Neural cell (in vitro differentiated cells): ENCODE data around the gene IL20RB. TPM values are rescaled to one million over a fixed set of nuclear protein-coding genes. Genes with fewer than 3 reads are reported as not detected.

Experiments
- H2AFZ ChIP-seq: fragments of 200-600, 300-800 bp; sonication (generic), shearing (Covaris generic); 2 replicates; pipeline ENCODE4 v1.6.0; 2014; ENCODE audit warnings: low read depth, mild to moderate bottlenecking, antibody characterized with exemption, low read length, moderate library complexity
- H3F3A ChIP-seq: fragments of 200-600 bp; shearing (Covaris generic); 2 replicates; pipeline ENCODE4 v1.6.1; 2016; ENCODE audit warnings: mild to moderate bottlenecking, moderate library complexity, mixed read lengths, antibody characterized with exemption, low read length; ENCODE audit not compliant: insufficient read depth, poor library complexity, severe bottlenecking
- H3K27ac ChIP-seq: fragments of 200-600, 300-800 bp; sonication (generic), shearing (Covaris generic); 2 replicates; pipeline ENCODE4 v1.5.1; 2014; ENCODE audit warnings: mild to moderate bottlenecking, low read length, moderate library complexity
- H3K27me3 ChIP-seq: fragments of 300-800, 200-600 bp; sonication (generic), shearing (Covaris generic); 2 replicates; pipeline ENCODE4 v1.6.0; 2014; ENCODE audit warnings: mild to moderate bottlenecking, low read depth, low read length, moderate library complexity; ENCODE audit not compliant: insufficient read depth
- H3K36me3 ChIP-seq: fragments of 300-800, 200-600 bp; sonication (generic), shearing (Covaris generic); 2 replicates; pipeline ENCODE4 v1.5.1; 2014; ENCODE audit warnings: mild to moderate bottlenecking, antibody characterized with exemption, low read length, moderate library complexity; ENCODE audit not compliant: insufficient read depth
- H3K4me2 ChIP-seq: fragments of 300-800, 200-600 bp; sonication (generic), shearing (Covaris generic); 2 replicates; pipeline ENCODE4 v1.6.0; 2014; ENCODE audit warnings: mild to moderate bottlenecking, low read length
- H3K4me3 ChIP-seq: fragments of 300-800, 200-600 bp; sonication (generic), shearing (Covaris generic); 2 replicates; pipeline ENCODE4 v1.5.1; 2014; ENCODE audit warnings: mild to moderate bottlenecking, low read length, moderate library complexity
- H3K79me2 ChIP-seq: fragments of 200-600 bp; shearing (Covaris generic); replicated peaks from 2 replicates; pipeline ENCODE4 v1.6.0; 2014; ENCODE audit warnings: mild to moderate bottlenecking, low read length, moderate library complexity; ENCODE audit not compliant: insufficient read depth
- H3K9ac ChIP-seq: fragments of 300-800, 200-600 bp; sonication (generic), shearing (Covaris generic); 2 replicates; pipeline ENCODE4 v1.6.1; 2016; ENCODE audit warnings: mild to moderate bottlenecking, low read length, mixed read lengths
- H3K9me2 ChIP-seq: fragments of 200-600 bp; shearing (Covaris generic); 2 replicates; pipeline ENCODE4 v1.6.1; 2016; ENCODE audit warnings: mild to moderate bottlenecking, low read length, mixed read lengths; ENCODE audit not compliant: insufficient read depth
- H3K9me3 ChIP-seq: fragments of 200-600, 300-800 bp; sonication (generic), shearing (Covaris generic); 2 replicates; pipeline ENCODE4 v1.6.1; 2016; ENCODE audit warnings: mild to moderate bottlenecking, mixed run types, low read length, moderate library complexity, mixed read lengths
- H4K20me1 ChIP-seq: fragments of 200-600 bp; shearing (Covaris generic); 2 replicates; pipeline ENCODE4 v1.6.1; 2016; ENCODE audit warnings: mild to moderate bottlenecking, mixed run types; ENCODE audit not compliant: insufficient read depth
- CTCF ChIP-seq: fragments of 450-650 bp; IDR thresholded peaks from 2 replicates; pipeline ENCODE4 v1.5.1; 2014; ENCODE audit warnings: antibody characterized with exemption, mild to moderate bottlenecking, moderate library complexity; ENCODE audit not compliant: poor library complexity, severe bottlenecking
- EP300 ChIP-seq: fragments of 450-650 bp; conservative IDR thresholded peaks from 2 replicates; pipeline ENCODE4 v1.6.1; 2014; ENCODE audit warnings: antibody characterized with exemption, mild to moderate bottlenecking, moderate library complexity; ENCODE audit not compliant: poor library complexity, severe bottlenecking
- EZH2 ChIP-seq: fragments of 200-600, 300-800 bp; shearing (Covaris generic), sonication (generic); IDR thresholded peaks from 2 replicates; pipeline ENCODE4 v1.6.1; 2014; ENCODE audit warnings: antibody characterized with exemption, low read length, borderline replicate concordance, mild to moderate bottlenecking; ENCODE audit not compliant: insufficient read depth, poor library complexity, severe bottlenecking
- MXI1 ChIP-seq: fragments of 450-650 bp; conservative IDR thresholded peaks from 2 replicates; pipeline ENCODE4 v1.6.1; 2014; ENCODE audit warnings: antibody characterized with exemption, mild to moderate bottlenecking; ENCODE audit not compliant: poor library complexity, severe bottlenecking
- POLR2AphosphoS5 ChIP-seq: IDR thresholded peaks from 2 replicates; pipeline ENCODE4 v1.6.1; 2012
- RAD21 ChIP-seq: fragments of 450-650 bp; conservative IDR thresholded peaks from 2 replicates; pipeline ENCODE4 v1.6.1; 2014; ENCODE audit warnings: antibody characterized with exemption, mild to moderate bottlenecking, moderate library complexity
- REST ChIP-seq: IDR thresholded peaks from 2 replicates; pipeline ENCODE4 v1.6.1; 2012; ENCODE audit warnings: borderline replicate concordance
- SMC3 ChIP-seq: fragments of 450-650 bp; conservative IDR thresholded peaks from 2 replicates; pipeline ENCODE4 v1.6.1; 2014; ENCODE audit warnings: antibody characterized with exemption, mild to moderate bottlenecking, moderate library complexity; ENCODE audit not compliant: poor library complexity
- TAF1 ChIP-seq: IDR thresholded peaks from 2 replicates; pipeline ENCODE4 v1.6.1; 2012; ENCODE audit warnings: low read depth
- polyA plus RNA-seq: library from polyadenylated mRNA; depleted of rRNA; stranded (reverse); fragments of >200 nt; gene quantifications from 2 replicates; pipeline ENCODE4 v1.2.3, GENCODE V29; 2014

Gene IL20RB
- polyA plus RNA-seq, 1 donor from 2014 or later = 3.0 TPM

GRCh38 chr3:136952292-136952691, 5.5 kb upstream of the IL20RB start:
- H3K27me3 ChIP-seq = no peaks in the 10 kb centered on the region
- H2AFZ ChIP-seq = no peak overlapping the region
- H3K27ac ChIP-seq = no peak overlapping the region
- H3K9ac ChIP-seq = no peak overlapping the region
- no peak overlapping the region for H3K4me2 ChIP-seq
- H3F3A ChIP-seq = no peaks in the 10 kb centered on the region
- TF ChIP-seq SMC3 (no peak), TAF1 (no peak), EP300 (no peak), CTCF (no peak), EZH2 (no peak), MXI1 (no peak), RAD21 (no peak), POLR2AphosphoS5 (no peak), REST (no peak)
- H3K36me3 ChIP-seq = no peaks in the 10 kb centered on the region
- no peaks in the 10 kb centered on the region for H4K20me1 ChIP-seq
- H3K79me2 ChIP-seq = no peaks in the 10 kb centered on the region
- H3K9me2 ChIP-seq = no peaks in the 10 kb centered on the region
- no peak overlapping the region for H3K4me3 ChIP-seq
- H3K9me3 ChIP-seq = no peaks in the 10 kb centered on the region

- no peak overlapping the region for H3K9ac ChIP-seq
- no peak for TF ChIP-seq REST
- TF ChIP-seq TAF1 = no peak
- no peak for TF ChIP-seq EZH2
- TF ChIP-seq POLR2AphosphoS5 = no peak
- TF ChIP-seq CTCF = no peak
- no peak for TF ChIP-seq EP300
- no peak for TF ChIP-seq SMC3
- TF ChIP-seq RAD21 = no peak
- TF ChIP-seq MXI1 = no peak
- H3K27me3 ChIP-seq = no peaks in the 10 kb centered on the region
- H3K36me3 ChIP-seq = no peaks in the 10 kb centered on the region
- H2AFZ ChIP-seq = no peak overlapping the region
- no peak overlapping the region for H3K4me2 ChIP-seq
- H3F3A ChIP-seq = no peaks in the 10 kb centered on the region
- no peaks in the 10 kb centered on the region for H3K9me3 ChIP-seq
- H4K20me1 ChIP-seq = no peaks in the 10 kb centered on the region
- no peak overlapping the region for H3K4me3 ChIP-seq
- no peak overlapping the region for H3K27ac ChIP-seq
- no peaks in the 10 kb centered on the region for H3K9me2 ChIP-seq
- no peaks in the 10 kb centered on the region for H3K79me2 ChIP-seq
Observed at GRCh38 chr3:136954251-136954650, 3.5 kb upstream of the IL20RB start.
